Limb (tissue), 2 donors: ENCODE results near the gene TBXA2R.
"Not testable (repeated sequence)": the region's sequence is repeated elsewhere in the genome, so short reads cannot be mapped to it uniquely, and the experiment has no call there.

Experiments used
- DNase-seq, 2 donors: peaks; one replicate each; pipeline ENCODE4 v3.0.0-alpha.2; 2016; ENCODE audit errors: extremely low spot score in 2 of 2

Gene TBXA2R

DNA sequence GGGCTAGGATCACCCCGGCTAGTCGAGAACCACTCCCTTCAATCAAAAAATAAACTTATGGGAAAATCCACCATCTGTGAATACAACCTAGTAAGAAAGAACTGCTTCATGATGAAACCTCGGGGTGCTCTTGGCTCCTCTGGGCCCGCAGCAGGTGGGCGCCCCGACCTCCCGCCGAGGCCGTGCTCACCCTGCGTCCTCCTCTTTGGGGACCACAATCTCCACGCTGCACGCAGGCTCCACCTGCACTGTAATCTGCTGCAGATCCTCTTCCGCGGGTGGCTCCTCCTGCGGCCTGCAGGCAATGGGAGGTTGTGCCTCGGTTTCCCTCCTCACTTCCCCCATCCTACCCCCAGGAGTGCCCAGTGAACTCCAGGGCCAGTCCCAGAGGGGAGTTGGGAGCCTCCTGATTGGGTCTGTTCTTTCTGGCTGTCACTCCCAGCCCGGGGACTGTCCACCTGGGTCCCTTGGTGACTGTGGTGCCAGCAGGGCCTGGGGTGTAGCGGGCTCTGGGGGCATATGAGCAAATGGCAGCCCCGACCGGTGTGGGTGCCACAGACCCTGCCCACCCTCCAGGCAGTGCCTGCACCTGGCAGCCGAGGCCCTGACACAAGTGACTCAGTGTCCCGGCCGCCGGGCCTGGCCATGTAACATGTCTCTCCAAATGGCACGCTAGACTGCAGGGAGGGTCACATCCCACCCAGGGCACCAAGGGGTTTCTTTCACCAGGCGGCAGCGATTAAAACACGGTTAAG, 35.0 kb upstream of the TBXA2R start:
- no peak for DNase-seq

GRCh38 chr19:3639479-3639878, 32.8 kb upstream of the TBXA2R start:
- DNase-seq, result no peak

- no peak for DNase-seq
These were observed 31.8 kb upstream of the TBXA2R start for GRCh38 chr19:3638208-3639193.

- no peak for DNase-seq
These were observed 30.9 kb upstream of the TBXA2R start for GRCh38 chr19:3637621-3638020.

DNA sequence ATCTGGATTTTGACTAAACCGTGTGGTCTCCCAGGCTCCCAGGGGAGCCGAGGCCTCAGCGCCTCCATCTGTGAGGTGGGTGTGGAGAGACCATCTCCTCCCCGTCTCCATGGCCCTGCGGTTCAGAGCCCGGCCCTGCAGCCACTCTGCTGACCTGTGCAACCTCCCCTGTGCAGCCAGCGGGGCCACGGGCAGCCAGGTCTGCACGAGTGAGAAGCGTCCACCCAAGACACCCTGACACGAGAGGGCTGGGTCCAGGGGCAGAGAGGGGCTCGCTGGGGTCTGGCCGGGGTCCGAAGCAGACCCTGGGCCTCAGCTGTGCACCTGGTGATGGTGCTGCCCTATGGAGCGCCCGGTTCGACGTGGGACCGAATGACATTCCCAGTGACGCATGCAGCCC, 30.3 kb upstream of the TBXA2R start:
- no peak for DNase-seq

- DNase-seq, result no peak
These were observed 29.8 kb upstream of the TBXA2R start for GRCh38 chr19:3636506-3636905.

- DNase-seq, result no peak
These were observed 27.9 kb upstream of the TBXA2R start for GRCh38 chr19:3634496-3635045.

GRCh38 chr19:3633559-3633988, 26.9 kb upstream of the TBXA2R start:
- no peak for DNase-seq

DNA sequence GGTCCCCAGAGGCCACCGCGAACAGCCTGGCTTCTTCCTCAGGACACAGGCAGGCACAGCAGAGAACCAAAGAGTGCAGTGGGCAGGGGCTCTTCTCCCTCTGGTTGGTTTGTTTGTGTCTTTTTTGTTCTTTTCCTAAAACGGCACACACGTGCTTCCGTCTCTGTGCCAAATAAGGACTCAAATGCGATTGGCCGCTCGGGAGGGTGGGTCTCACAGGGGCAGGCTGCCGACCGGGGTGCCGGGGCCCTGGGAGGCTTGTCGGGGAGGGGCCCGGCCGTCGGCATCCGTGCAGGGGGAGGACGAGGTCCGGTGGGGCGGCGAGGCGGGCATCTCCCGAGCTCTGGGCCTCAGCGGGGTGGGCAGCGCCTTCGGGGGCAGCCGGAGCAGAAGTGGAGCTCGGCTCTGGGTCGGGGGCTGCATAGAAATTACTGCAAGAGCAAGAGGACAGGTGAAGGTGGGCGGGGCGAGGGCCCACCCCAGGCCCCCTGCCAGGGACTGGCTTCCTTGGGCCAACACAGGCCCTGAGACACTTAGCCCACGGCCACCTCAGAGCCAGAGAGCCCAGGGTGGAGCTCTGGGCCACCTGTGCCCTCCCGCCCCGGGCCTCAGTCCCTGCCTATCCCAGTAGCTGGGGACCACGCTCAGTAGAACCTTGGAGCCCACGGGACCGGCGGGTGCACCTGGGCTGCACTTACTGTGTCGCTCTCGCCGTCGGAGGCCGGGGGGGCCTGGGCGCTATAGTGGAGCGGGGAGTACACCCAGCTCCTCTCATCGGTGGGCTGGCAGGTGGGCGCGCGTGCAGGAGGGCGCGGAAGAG, 26.3 kb upstream of the TBXA2R start:
- DNase-seq, result no peak

GRCh38 chr19:3632098-3632497, 25.4 kb upstream of the TBXA2R start:
- DNase-seq, result no peak

DNA sequence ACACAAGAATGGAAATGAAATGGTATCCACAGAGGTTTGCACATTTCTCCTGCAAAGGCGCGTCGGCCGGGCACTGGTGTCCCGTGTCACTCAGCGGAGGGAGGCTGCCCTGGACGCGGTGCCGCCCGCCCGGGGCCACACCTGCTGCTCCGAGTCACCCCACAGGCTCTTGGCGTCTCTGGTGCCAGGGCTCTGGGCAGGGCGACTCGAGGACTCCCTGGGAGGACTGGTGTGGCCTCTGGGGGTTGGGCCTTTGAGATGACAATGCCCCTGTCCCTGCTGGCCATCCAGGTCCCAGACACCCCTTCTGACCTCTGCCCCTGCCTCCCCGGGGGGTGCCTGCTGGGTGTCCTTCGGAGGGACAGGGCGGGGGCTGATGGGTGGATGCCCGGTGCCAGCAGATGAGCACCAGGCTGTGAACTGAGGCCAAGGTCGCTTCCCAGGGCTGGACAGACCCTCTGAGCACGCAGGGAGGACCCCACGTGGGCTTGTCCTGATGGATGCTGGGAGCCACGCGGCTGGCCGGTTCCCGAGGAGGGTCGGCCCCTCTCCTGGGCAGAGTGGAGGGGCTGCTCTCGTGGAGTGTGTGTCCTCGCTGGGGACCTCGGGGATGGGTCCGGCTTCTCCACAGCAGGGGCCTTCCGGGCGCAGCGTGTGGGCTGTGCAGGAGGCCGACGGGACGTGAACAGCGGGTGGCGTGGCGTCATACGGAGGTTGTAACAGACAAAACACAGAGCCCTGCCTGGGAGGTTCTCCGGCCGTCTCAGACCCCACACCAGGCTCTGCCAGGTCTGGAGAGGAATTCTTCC, 24.6 kb upstream of the TBXA2R start:
- no peak for DNase-seq

GRCh38 chr19:3628766-3629165, 22.1 kb upstream of the TBXA2R start:
- DNase-seq, result not testable (repeated sequence)

GRCh38 chr19:3627351-3627723, 20.7 kb upstream of the TBXA2R start:
- DNase-seq, result no peak

GRCh38 chr19:3626473-3627350, 20.0 kb upstream of the TBXA2R start, which contains the start of gene CACTIN:
CACTIN (minus strand) TSS chr19:3626790; CDS start chr19:3626762, 28 bp downstream.
- DNase-seq, result peak; percentile 97 to 98

DNA sequence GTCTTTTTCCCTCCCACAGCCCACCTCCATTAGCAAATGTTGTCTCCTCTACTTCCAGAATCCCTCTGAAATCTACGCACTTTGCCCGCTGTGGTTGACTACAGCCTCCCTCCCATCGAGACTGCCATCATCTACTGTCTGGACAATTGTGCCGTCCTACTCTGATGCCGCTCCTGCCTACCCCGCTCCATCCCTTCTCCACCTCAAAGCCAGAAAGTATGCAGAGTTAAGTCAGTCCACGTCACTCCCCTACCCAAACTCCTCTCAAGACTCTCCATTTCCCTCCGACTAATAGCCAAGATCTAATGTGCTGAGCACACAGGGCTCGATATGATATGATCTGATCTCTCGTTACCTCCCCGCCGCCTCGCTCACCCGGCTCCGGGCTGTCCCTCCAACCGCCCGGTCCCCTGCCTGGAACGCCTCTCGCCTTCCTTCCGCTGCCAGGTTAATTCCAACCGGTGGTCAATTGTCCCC, 19.4 kb upstream of the TBXA2R start:
- DNase-seq, result no peak

- DNase-seq, result no peak
These were observed 17.0 kb upstream of the TBXA2R start for GRCh38 chr19:3623716-3624115.

GRCh38 chr19:3622224-3622623, 15.5 kb upstream of the TBXA2R start:
- DNase-seq, result no peak

DNA sequence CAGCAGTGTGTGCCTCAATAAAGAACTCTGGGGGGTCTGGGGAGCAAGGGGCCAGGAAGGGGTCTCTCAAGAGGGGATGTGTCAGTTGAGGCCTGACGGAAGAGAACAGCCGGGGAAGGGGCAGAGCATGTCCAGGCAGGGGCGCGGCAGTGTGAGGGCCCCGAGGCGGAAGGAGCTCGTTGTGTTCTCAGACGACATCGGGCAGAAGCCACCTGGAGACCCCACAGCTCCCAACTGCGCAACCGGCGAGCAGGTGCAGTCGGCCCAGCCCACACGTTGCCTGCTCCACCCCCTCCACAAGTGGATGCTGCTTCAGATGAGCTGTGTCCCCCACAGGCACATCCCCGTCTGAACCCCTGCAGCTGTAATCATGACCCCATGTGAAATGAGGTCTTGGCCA, 15.0 kb upstream of the TBXA2R start:
- DNase-seq, result no peak
